ENCODE measurements around the gene HPS5. TPM values are rescaled to one million over a fixed set of nuclear protein-coding genes. Genes with fewer than 3 reads are reported as not detected.

HPS5 gene, protein sequence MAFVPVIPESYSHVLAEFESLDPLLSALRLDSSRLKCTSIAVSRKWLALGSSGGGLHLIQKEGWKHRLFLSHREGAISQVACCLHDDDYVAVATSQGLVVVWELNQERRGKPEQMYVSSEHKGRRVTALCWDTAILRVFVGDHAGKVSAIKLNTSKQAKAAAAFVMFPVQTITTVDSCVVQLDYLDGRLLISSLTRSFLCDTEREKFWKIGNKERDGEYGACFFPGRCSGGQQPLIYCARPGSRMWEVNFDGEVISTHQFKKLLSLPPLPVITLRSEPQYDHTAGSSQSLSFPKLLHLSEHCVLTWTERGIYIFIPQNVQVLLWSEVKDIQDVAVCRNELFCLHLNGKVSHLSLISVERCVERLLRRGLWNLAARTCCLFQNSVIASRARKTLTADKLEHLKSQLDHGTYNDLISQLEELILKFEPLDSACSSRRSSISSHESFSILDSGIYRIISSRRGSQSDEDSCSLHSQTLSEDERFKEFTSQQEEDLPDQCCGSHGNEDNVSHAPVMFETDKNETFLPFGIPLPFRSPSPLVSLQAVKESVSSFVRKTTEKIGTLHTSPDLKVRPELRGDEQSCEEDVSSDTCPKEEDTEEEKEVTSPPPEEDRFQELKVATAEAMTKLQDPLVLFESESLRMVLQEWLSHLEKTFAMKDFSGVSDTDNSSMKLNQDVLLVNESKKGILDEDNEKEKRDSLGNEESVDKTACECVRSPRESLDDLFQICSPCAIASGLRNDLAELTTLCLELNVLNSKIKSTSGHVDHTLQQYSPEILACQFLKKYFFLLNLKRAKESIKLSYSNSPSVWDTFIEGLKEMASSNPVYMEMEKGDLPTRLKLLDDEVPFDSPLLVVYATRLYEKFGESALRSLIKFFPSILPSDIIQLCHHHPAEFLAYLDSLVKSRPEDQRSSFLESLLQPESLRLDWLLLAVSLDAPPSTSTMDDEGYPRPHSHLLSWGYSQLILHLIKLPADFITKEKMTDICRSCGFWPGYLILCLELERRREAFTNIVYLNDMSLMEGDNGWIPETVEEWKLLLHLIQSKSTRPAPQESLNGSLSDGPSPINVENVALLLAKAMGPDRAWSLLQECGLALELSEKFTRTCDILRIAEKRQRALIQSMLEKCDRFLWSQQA
- polyA plus RNA-seq = 3.2 and 6.8 TPM in 2 replicates

DNA sequence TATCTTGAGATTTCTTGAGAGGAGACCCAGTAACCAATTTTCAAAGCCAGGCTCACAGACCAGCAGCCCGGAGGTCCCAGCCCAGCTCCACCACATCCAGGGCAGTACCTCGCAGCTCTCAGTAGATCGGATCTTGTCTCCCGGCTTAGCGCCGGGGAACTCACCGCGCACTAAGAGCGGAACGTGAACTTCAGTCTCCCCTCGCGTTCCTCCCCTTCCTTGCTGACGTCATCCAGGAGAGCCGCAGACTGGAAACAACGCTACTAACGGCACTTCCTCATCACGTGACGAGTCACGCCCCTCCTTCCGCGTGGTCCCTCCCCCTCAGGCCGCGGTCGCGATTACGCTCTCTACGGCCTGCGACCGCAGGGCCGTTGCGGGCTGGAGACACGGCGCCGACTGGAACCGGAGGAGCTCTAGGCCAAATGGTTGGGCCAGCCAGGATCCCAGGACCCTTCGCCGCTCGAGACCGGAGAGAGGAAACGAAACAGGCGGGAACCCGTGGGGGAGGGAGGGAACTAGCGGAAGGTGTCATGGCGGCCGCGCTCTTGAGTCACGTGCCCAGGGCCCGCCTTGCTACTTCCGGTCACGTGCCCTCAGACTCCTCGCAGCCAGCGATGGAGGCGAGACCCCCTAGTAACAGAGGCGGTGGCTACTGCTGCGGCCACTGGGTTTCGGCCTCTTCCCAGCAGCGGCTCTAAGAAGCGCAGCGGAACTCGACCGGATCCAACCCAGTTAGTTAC is at the start of gene HPS5, which contains the start of gene GTF2H1:
Gene HPS5, minus strand, starts transcription at position 172 of the 743 bp plus-strand sequence. CDS start 4,282 bp downstream, outside the sequence.
Gene GTF2H1, plus strand, starts transcription at position 599 of the 743 bp plus-strand sequence. CDS start 10,508 bp downstream, outside the sequence.

DNA sequence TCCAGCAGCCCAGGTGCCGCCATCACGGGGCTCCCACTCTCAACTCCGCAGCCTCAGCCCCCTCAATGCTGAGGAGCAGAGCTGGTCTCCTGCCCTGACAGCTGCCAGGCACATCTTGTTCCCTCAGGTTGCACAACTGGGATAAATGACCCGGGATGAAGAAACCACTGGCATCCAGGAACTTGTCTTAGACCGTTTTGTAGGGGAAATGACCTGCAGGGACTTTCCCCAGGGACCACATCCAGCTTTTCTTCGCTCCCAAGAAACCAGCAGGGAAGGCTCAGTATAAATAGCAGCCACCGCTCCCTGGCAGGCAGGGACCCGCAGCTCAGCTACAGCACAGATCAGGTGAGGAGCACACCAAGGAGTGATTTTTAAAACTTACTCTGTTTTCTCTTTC is 56.0 kb downstream of the HPS5 start, which contains the start of gene SAA1:
Gene SAA1, plus strand, starts transcription at position 316 of the 400 bp plus-strand sequence. CDS start 624 bp downstream, outside the sequence.

DNA sequence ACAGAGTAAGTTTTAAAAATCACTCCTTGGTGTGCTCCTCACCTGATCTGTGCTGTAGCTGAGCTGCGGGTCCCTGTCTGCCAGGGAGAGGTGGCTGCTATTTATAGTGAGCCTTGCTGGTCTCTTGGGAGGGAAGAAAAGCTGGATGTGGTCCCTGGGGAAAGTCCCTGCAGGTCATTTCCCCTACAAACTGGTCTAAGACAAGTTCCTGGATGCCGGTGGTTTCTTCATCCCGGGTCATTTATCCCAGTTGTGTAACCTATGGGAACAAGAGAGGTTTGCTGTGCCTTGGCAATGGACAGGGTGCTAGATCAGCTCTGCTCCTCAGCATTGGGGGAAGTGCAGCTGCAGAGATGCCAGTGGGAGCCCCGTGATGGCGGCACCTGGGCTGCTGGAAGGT is 73.4 kb downstream of the HPS5 start, which contains the start of gene SAA2:
Gene SAA2, minus strand, starts transcription at position 108 of the 400 bp plus-strand sequence. CDS start 657 bp downstream, outside the sequence.

GRCh38 chr11:18236664-18237356 is 85.1 kb downstream of the HPS5 start, which contains the start of gene SAA4:
SAA4 (minus strand) TSS chr11:18236802; CDS start chr11:18235926, 876 bp downstream.

Other genes starting within 250 kb of the HPS5 start
- gene SAAL1, start 216.1 kb downstream of the HPS5 start, polyA plus RNA-seq = 14.2 and 32.2 TPM in 2 replicates
- gene MRGPRX3, start 189.6 kb downstream of the HPS5 start, polyA plus RNA-seq = not detected in 2 replicates
- gene MRGPRX4, start 149.3 kb downstream of the HPS5 start, polyA plus RNA-seq = not detected in 2 replicates
- not detected in 2 replicates for gene SAA4, start 85.3 kb downstream of the HPS5 start, polyA plus RNA-seq
- gene SAA2, start 73.5 kb downstream of the HPS5 start, polyA plus RNA-seq = not detected in 2 replicates
- gene SAA1, start 55.9 kb downstream of the HPS5 start, polyA plus RNA-seq = not detected in 2 replicates
- gene GTF2H1, start 427 bp upstream of the HPS5 start, polyA plus RNA-seq = 80.9 and 126 TPM in 2 replicates
- gene LDHA, start 72.4 kb upstream of the HPS5 start, polyA plus RNA-seq = 174 and 360 TPM in 2 replicates
- 3.5 TPM in 1 of 2 replicates, not detected in the other for gene LDHC, start 90.2 kb upstream of the HPS5 start, polyA plus RNA-seq
- 0.15 TPM in 1 of 2 replicates, not detected in the other for gene LDHAL6A, start 133.7 kb upstream of the HPS5 start, polyA plus RNA-seq
- 56.9 and 72.8 TPM in 2 replicates for gene TSG101, start 204.8 kb upstream of the HPS5 start, polyA plus RNA-seq

Measured in Purkinje cell (primary cell).